Stimulated activated CD8-positive, alpha-beta memory T cell treated with anti-CD3 and anti-CD28 coated beads, Interleukin-4, amount 100 ng/mL, for 24 hours (primary cell): ENCODE data around the gene ADSS1.

Experiments used
- DNase-seq: peaks from one replicate; pipeline ENCODE4 v3.0.0-alpha.2; 2020; ENCODE audit warnings: low read depth

ADSS1 gene

GRCh38 chr14:104723651-104724406, at the start of gene ADSS1:
Gene ADSS1, plus strand, starts transcription at chr14:104724229. Its CDS starts 42 bp downstream, at chr14:104724271.
- DNase-seq, result peak; percentile 38

- no peak for DNase-seq
These were observed 48.6 kb upstream of the ADSS1 start for GRCh38 chr14:104675447-104675846.

- no peak for DNase-seq
These were observed 47.8 kb upstream of the ADSS1 start for GRCh38 chr14:104676130-104676693.

GRCh38 chr14:104676694-104677511, 47.1 kb upstream of the ADSS1 start:
- peak; percentile 48 for DNase-seq

GRCh38 chr14:104677512-104678332, 46.3 kb upstream of the ADSS1 start:
- peak; percentile 70 for DNase-seq

GRCh38 chr14:104678346-104678745, 45.7 kb upstream of the ADSS1 start:
- no peak for DNase-seq

- DNase-seq, result no peak
These were observed 44.9 kb upstream of the ADSS1 start for GRCh38 chr14:104678901-104679705.

- DNase-seq, result no peak
These were observed 43.8 kb upstream of the ADSS1 start for GRCh38 chr14:104680056-104680805.

GRCh38 chr14:104680806-104681688, 43.0 kb upstream of the ADSS1 start:
- no peak for DNase-seq

GRCh38 chr14:104681689-104682074, 42.3 kb upstream of the ADSS1 start:
- no peak for DNase-seq

- no peak for DNase-seq
These were observed 41.9 kb upstream of the ADSS1 start for GRCh38 chr14:104682107-104682593.

- no peak for DNase-seq
These were observed 40.2 kb upstream of the ADSS1 start for GRCh38 chr14:104683653-104684448.

- DNase-seq, result no peak
These were observed 39.6 kb upstream of the ADSS1 start for GRCh38 chr14:104684449-104684821.

GRCh38 chr14:104685216-104685997, 38.6 kb upstream of the ADSS1 start:
- no peak for DNase-seq

GRCh38 chr14:104685998-104686610, 37.9 kb upstream of the ADSS1 start:
- no peak for DNase-seq

GRCh38 chr14:104686624-104687517, 37.2 kb upstream of the ADSS1 start:
- DNase-seq, result no peak
